AG04450 (cell line): ENCODE data around the gene FLNB. TPM values are rescaled to one million over a fixed set of nuclear protein-coding genes. Genes with fewer than 3 reads are reported as not detected.

Experiments used
- CTCF ChIA-PET: fragments of 300-600, 350-600 bp; formaldehyde crosslinking; extraction: SDS; loops from one replicate; lab custom pipeline; 2022; ENCODE audit warnings: antibody characterized with exemption, inconsistent platforms; lab: Charles Lee
- POLR2A ChIA-PET: fragments of 350-600 bp; formaldehyde crosslinking; extraction: SDS; loops from one replicate; lab custom pipeline; 2021; ENCODE audit warnings: antibody characterized with exemption, inconsistent platforms; lab: Yijun Ruan, JAX
- DNase-seq: peaks from one replicate; pipeline ENCODE4 v3.0.0-alpha.2; 2011; ENCODE audit warnings: low read depth, low spot score
- H3K27ac ChIP-seq: one replicate; pipeline ENCODE4 v1.5.1; 2012; ENCODE audit warnings: low read depth, low read length, control low read depth
- H3K27me3 ChIP-seq: one replicate; pipeline ENCODE4 v1.6.0; 2012; ENCODE audit warnings: low read length; ENCODE audit not compliant: control insufficient read depth, insufficient read depth
- H3K4me3 ChIP-seq: 2 replicates; pipeline ENCODE4 v1.5.1; 2011; ENCODE audit warnings: mild to moderate bottlenecking, low read depth, low read length, control low read depth
- H3K9me3 ChIP-seq: 2 replicates; pipeline ENCODE4 v1.5.1; 2012; ENCODE audit warnings: low read length; ENCODE audit not compliant: control insufficient read depth, insufficient read depth
- polyA plus RNA-seq: library from polyadenylated mRNA; depleted of rRNA; stranded (reverse); fragments of >200 nt; gene quantifications from 2 replicates; pipeline ENCODE4 v1.2.3, GENCODE V29; 2011
- TF ChIP-seq, protein P1 (sequence below): IDR thresholded peaks from 2 replicates; pipeline ENCODE4 v1.5.1; 2011; ENCODE audit warnings: low read depth, low read length, control low read depth, inconsistent platforms

Gene FLNB
- polyA plus RNA-seq, 1 experiment = 89.6 TPM

GRCh38 chr3:58064923-58065638, 56.9 kb downstream of the FLNB start:
- TF ChIP-seq, protein P1, sequence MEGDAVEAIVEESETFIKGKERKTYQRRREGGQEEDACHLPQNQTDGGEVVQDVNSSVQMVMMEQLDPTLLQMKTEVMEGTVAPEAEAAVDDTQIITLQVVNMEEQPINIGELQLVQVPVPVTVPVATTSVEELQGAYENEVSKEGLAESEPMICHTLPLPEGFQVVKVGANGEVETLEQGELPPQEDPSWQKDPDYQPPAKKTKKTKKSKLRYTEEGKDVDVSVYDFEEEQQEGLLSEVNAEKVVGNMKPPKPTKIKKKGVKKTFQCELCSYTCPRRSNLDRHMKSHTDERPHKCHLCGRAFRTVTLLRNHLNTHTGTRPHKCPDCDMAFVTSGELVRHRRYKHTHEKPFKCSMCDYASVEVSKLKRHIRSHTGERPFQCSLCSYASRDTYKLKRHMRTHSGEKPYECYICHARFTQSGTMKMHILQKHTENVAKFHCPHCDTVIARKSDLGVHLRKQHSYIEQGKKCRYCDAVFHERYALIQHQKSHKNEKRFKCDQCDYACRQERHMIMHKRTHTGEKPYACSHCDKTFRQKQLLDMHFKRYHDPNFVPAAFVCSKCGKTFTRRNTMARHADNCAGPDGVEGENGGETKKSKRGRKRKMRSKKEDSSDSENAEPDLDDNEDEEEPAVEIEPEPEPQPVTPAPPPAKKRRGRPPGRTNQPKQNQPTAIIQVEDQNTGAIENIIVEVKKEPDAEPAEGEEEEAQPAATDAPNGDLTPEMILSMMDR = no peak
- no peak overlapping the region for H3K4me3 ChIP-seq
- no peaks in the 10 kb centered on the region for H3K27me3 ChIP-seq
- peak overlapping the region; percentile 24 for H3K27ac ChIP-seq
- CTCF ChIA-PET = interaction anchor here (1.7 kb wide), 1 partner anchor 58 kb away, joined by 4 read pairs; no protein-coding TSS in a partner anchor
- DNase-seq = no peak
- H3K9me3 ChIP-seq = no peaks in the 10 kb centered on the region
- POLR2A ChIA-PET = no interaction called here

- peak overlapping the region; percentile 24 for H3K27ac ChIP-seq
- H3K9me3 ChIP-seq = no peaks in the 10 kb centered on the region
- ChIA-PET POLR2A (no interaction called here), CTCF (interaction anchor here (1.7 kb wide), 1 partner anchor 58 kb away, joined by 4 read pairs; no protein-coding TSS in a partner anchor)
- H3K4me3 ChIP-seq = no peak overlapping the region
- TF ChIP-seq, protein P1 = no peak
- no peaks in the 10 kb centered on the region for H3K27me3 ChIP-seq
- no peak for DNase-seq
These were observed 57.5 kb downstream of the FLNB start for GRCh38 chr3:58065700-58066167.

DNA sequence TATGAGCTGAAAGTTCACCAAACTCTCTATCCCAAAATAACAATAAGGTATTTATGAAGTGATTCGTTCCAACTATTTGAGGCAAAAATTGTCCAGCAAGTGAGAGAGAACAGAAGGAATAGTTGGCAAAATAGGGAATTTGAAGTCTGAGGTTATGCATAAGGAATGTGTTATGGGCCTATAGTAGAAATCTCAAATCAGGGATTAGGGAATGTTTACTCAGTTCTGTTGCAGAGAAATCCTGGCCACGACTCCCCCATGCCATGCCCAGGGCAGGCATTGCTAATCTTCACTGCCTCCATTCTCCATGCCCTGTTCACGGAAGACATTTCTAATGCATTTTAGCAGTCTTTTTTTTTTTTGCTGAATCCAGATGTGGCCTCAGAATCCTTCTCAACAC, 58.6 kb downstream of the FLNB start:
- no peaks in the 10 kb centered on the region for H3K9me3 ChIP-seq
- H3K27ac ChIP-seq = no peak overlapping the region
- CTCF ChIA-PET = no interaction called here
- no peak for DNase-seq
- H3K27me3 ChIP-seq = no peaks in the 10 kb centered on the region
- POLR2A ChIA-PET = no interaction called here
- H3K4me3 ChIP-seq = no peak overlapping the region
- TF ChIP-seq, protein P1 = no peak

DNA sequence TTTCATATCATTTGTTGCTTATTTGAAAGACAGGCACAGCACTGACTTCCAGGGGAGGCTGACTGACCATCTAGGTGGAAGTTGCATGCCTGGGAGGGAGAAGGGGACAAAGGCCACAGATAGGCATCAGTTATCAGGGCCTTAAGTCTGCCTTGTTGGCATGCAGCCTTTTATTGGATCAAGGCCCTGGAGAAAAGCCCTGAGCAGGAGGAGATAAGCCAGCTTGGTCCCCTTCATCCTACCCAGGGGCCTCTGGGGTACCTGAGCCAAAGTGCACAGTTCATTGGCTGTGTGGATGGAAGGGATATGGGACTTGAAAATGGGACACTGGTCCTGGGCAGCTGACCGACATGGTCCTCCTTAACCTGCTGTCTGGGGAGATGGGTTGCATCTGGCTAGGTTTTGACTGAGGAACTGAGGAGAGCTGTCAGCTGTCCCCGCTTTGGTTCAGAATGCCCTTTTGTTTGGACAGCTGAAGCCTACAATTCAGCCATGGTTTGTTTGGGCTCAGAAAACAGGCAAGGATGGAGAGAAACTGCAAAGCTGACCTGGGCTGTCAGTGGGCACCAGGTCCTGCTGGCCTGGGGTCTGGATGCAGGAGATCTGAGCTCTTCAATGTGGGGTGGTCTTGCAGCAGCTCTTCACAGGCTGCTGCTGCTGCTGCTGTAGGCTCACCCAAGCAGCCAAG, 60.0 kb downstream of the FLNB start:
- no peak overlapping the region for H3K4me3 ChIP-seq
- no peak for DNase-seq
- no peaks in the 10 kb centered on the region for H3K9me3 ChIP-seq
- POLR2A ChIA-PET = no interaction called here
- H3K27me3 ChIP-seq = no peaks in the 10 kb centered on the region
- TF ChIP-seq, protein P1 = no peak
- H3K27ac ChIP-seq = peak overlapping the region; percentile 11
- CTCF ChIA-PET = no interaction called here
